ENCODE data around the gene SPON1. TPM values are rescaled to one million over a fixed set of nuclear protein-coding genes. Genes with fewer than 3 reads are reported as not detected.

Gene SPON1
- total RNA-seq, 1 experiment from 2014 or later = 46.9 TPM

- intact Hi-C loops (cut with micrococcal nuclease; ENCODE audit: unreplicated experiment) = no loop called here
- H3K4me3 Mint-ChIP-seq (ENCODE audit: unreplicated experiment) = no peak overlapping the region
- H3K36me3 Mint-ChIP-seq (ENCODE audit: insufficient read depth, unreplicated experiment) = no peaks in the 10 kb centered on the region
- TF ChIP-seq, protein P1, sequence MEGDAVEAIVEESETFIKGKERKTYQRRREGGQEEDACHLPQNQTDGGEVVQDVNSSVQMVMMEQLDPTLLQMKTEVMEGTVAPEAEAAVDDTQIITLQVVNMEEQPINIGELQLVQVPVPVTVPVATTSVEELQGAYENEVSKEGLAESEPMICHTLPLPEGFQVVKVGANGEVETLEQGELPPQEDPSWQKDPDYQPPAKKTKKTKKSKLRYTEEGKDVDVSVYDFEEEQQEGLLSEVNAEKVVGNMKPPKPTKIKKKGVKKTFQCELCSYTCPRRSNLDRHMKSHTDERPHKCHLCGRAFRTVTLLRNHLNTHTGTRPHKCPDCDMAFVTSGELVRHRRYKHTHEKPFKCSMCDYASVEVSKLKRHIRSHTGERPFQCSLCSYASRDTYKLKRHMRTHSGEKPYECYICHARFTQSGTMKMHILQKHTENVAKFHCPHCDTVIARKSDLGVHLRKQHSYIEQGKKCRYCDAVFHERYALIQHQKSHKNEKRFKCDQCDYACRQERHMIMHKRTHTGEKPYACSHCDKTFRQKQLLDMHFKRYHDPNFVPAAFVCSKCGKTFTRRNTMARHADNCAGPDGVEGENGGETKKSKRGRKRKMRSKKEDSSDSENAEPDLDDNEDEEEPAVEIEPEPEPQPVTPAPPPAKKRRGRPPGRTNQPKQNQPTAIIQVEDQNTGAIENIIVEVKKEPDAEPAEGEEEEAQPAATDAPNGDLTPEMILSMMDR (IDR thresholded peaks at IDR 0.05; ENCODE audit: insufficient read depth in 1 of 2, low read depth in 1 of 2, low read length in 1 of 2, severe bottlenecking in 1 of 2, unreplicated experiment in 1 of 2) = no peak
- no peaks in the 10 kb centered on the region for H3K9me3 ChIP-seq
- no peaks in the 10 kb centered on the region for H3K4me1 Mint-ChIP-seq (ENCODE audit: low read depth, unreplicated experiment)
- no peak overlapping the region for H3K4me3 ChIP-seq (ENCODE audit: low read depth, low read length)
- BruUV-seq (replicated peaks) = no TSS peak
- POLR2A ChIA-PET = no interaction called here
- H3K27me3 ChIP-seq (replicated peaks; ENCODE audit: control insufficient read depth, insufficient read depth, low read length) = no peaks in the 10 kb centered on the region
- no peak for DNase-seq
- no peaks in the 10 kb centered on the region for H3K4me1 ChIP-seq
- no peak overlapping the region for H3K27ac Mint-ChIP-seq (ENCODE audit: unreplicated experiment)
- no peaks in the 10 kb centered on the region for H3K27me3 Mint-ChIP-seq (ENCODE audit: insufficient read depth, unreplicated experiment)
- H3K9me3 Mint-ChIP-seq (ENCODE audit: unreplicated experiment) = no peaks in the 10 kb centered on the region
- no peaks in the 10 kb centered on the region for H3K36me3 ChIP-seq (ENCODE audit: control insufficient read depth, insufficient read depth, low read length)
- CTCF ChIA-PET = no interaction called here
Observed at GRCh38 chr11:14118072-14118471, 155.5 kb downstream of the SPON1 start.

DNA sequence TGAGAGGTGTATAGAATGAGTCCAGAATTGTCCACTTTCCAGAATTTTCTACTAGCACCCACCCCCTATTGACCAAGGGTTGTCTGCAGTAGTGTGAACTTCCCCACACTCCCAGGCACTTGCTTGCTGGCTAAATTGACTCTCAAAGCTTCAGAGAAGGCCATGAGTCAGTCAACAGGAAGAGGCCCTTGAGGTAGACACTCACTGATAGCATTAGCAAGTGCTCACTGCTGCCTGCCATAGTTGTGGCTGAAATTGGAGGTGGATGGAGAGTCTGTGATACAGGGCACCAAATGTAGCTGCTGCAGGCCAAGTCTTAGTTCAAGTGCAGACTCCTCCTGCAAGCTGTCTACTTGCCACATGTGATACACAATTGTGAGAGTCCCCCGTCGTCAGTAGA is 156.8 kb downstream of the SPON1 start:
- Histone ChIP-seq H3K4me1 (no peaks in the 10 kb centered on the region), H3K27me3 (replicated peaks; ENCODE audit: control insufficient read depth, insufficient read depth, low read length) (no peaks in the 10 kb centered on the region), H3K36me3 (ENCODE audit: control insufficient read depth, insufficient read depth, low read length) (no peaks in the 10 kb centered on the region), H3K4me3 (ENCODE audit: low read depth, low read length) (no peak overlapping the region), H3K9me3 (no peaks in the 10 kb centered on the region)
- BruUV-seq (replicated peaks) = no TSS peak
- ChIA-PET CTCF (no interaction called here), POLR2A (no interaction called here)
- TF ChIP-seq, protein P1 (IDR thresholded peaks at IDR 0.05; ENCODE audit: insufficient read depth in 1 of 2, low read depth in 1 of 2, low read length in 1 of 2, severe bottlenecking in 1 of 2, unreplicated experiment in 1 of 2) = no peak
- DNase-seq = no peak
- Mint-ChIP-seq H3K9me3 (ENCODE audit: unreplicated experiment) (no peaks in the 10 kb centered on the region), H3K4me1 (ENCODE audit: low read depth, unreplicated experiment) (no peaks in the 10 kb centered on the region), H3K4me3 (ENCODE audit: unreplicated experiment) (no peak overlapping the region), H3K36me3 (ENCODE audit: insufficient read depth, unreplicated experiment) (no peaks in the 10 kb centered on the region), H3K27me3 (ENCODE audit: insufficient read depth, unreplicated experiment) (no peaks in the 10 kb centered on the region), H3K27ac (ENCODE audit: unreplicated experiment) (no peak overlapping the region)
- intact Hi-C loops (cut with micrococcal nuclease; ENCODE audit: unreplicated experiment) = no loop called here

DNA sequence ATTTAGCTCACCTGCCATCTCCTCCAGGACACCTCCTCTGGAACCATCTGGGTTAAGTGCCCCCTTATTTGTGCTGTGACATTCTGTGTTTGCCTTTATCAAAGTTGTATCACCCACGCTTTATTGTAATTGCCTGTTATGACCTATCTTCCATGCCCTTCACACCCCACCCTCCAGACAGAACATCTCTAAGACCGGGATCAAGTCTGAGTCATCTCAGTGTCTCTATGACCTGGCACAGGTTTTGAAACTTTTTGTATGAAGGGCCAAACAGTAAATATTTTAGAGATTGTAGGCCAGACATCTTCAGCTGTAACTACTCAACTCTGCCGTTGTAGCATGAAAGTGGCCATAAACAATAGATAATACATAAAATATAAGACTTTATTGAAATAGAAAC is 161.8 kb downstream of the SPON1 start:
- Histone ChIP-seq H3K4me1 (no peaks in the 10 kb centered on the region), H3K9me3 (no peaks in the 10 kb centered on the region), H3K36me3 (ENCODE audit: control insufficient read depth, insufficient read depth, low read length) (no peaks in the 10 kb centered on the region; the same call in 1 of the 2 replicates), H3K27me3 (replicated peaks; ENCODE audit: control insufficient read depth, insufficient read depth, low read length) (no peaks in the 10 kb centered on the region), H3K4me3 (ENCODE audit: low read depth, low read length) (no peak overlapping the region)
- ChIA-PET POLR2A (no interaction called here), CTCF (no interaction called here)
- Mint-ChIP-seq H3K4me1 (ENCODE audit: low read depth, unreplicated experiment) (no peaks in the 10 kb centered on the region), H3K4me3 (ENCODE audit: unreplicated experiment) (no peak overlapping the region), H3K27ac (ENCODE audit: unreplicated experiment) (no peak overlapping the region), H3K9me3 (ENCODE audit: unreplicated experiment) (peaks cover 22% of the 10 kb centered on the region), H3K36me3 (ENCODE audit: insufficient read depth, unreplicated experiment) (no peaks in the 10 kb centered on the region), H3K27me3 (ENCODE audit: insufficient read depth, unreplicated experiment) (no peaks in the 10 kb centered on the region)
- TF ChIP-seq, protein P1 (IDR thresholded peaks at IDR 0.05; ENCODE audit: insufficient read depth in 1 of 2, low read depth in 1 of 2, low read length in 1 of 2, severe bottlenecking in 1 of 2, unreplicated experiment in 1 of 2) = no peak
- intact Hi-C loops (cut with micrococcal nuclease; ENCODE audit: unreplicated experiment) = no loop called here
- BruUV-seq (replicated peaks) = no TSS peak
- DNase-seq = no peak
